ENCODE results near the gene ZNF771.

The ZNF771 gene

DNA sequence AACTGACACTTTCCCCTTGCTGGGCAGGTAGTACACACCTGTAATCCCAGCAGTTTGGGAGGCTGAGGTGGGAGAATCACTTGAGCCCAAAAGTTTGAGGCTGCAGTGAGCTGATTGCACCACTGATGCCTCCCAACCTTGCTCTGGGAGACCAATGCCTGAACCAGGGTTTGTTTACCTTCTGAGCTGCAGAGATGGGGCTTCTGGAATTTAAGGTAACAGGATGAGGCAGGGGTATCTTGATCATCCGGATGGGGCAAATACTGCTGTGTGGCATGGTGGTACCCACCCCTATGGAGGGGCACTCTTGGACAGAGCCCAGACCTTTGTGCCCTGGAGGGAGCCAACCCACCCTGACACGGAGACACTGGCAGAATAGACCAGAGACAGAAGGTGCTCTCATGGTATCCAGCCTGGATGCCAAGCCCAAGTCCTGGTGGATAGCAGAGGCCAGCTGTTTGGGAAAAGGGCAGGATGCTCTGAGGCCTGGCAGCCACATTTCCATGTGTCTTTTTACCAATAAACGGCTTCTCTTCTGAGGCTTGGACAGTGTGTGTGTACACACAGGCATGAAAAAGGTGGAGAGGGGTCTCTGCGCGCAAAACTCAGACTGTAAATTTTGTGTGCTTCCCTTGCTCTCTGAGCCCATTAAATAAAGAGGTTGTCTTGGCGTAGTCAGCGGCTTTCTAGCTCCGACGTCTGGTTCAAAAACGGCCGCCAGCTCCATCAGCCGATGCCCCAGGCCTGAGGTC is 7.8 kb upstream of the ZNF771 start:
- no peak for DNase-seq

DNA sequence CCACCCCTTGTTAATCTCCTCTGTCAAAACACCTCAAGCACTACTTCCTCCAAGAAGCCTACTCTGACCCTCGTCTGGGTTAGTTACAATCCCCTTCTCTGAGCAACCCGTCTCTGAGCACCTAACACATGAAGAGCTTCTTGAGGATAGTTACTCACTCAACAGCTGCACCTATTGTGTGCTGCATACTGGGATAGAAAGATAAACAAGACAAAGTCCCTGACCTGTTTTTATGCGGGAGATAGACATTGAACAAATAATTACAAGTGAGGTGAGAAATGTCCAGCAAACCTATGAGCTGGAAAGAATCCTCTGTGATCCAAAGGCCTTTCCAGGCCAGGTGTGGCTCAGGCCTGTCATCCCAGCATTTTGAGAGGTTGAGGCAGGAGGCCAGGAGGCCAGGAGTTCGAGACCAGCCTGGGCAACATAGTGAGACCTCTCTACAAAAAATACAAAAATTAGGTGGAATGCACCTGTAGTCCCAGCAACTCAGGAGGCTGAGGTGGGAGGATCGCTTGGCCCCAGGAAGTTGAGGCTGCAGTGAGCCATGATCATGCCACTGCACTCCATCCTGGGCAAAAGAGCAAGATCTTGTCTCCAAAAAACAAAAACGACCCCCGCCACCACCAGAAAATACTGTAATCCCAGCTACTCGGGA is 5.5 kb upstream of the ZNF771 start:
- DNase-seq: peak; percentile 71

DNA sequence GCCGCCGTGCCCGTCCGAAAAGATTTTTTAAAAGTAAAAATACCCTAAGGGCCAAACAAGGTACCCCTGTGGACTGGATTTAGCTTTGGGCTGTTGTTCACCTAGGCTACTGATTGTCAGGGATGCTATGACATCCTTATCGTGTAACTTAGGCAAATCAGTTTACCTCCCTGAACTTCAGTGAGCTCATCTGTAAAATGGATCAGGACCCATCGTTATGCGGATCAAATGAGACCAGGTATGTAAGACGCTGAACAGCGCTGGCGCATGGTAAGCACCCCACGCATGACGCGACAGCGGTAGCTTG is 658 bp upstream of the ZNF771 start:
- no peak for DNase-seq

DNA sequence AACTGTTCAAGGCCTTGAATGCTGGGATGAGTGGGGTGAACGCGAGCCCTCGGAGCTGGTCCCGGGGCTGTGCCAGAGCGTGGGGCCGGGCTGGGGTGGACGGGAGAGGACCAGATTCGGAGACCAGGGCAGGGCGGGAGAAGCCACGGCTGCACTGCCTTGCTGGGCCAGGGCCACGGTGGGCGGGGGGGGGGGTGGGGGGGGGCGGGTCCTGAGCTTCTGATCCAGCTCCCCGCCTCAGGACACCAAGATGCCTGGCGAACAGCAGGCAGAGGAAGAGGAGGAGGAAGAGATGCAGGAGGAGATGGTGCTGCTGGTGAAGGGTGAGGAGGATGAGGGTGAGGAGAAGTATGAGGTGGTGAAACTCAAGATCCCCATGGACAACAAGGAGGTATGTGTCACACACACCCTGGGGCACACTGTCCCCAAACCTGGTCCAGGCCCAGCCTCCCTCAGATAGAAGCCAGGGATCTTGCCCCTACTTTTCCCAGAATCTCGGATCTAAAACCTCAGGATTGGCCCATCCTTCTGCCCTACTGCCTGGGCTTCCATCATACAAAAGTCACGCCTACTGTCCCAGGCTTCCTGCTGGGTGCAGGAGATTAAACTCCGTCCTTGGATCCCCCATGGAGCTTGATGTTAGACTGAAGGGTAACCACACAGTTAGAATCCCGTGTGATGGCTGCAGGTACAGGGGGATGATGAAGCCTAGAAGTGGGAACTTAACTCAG is 563 bp downstream of the ZNF771 start:
- DNase-seq: no peak

DNA sequence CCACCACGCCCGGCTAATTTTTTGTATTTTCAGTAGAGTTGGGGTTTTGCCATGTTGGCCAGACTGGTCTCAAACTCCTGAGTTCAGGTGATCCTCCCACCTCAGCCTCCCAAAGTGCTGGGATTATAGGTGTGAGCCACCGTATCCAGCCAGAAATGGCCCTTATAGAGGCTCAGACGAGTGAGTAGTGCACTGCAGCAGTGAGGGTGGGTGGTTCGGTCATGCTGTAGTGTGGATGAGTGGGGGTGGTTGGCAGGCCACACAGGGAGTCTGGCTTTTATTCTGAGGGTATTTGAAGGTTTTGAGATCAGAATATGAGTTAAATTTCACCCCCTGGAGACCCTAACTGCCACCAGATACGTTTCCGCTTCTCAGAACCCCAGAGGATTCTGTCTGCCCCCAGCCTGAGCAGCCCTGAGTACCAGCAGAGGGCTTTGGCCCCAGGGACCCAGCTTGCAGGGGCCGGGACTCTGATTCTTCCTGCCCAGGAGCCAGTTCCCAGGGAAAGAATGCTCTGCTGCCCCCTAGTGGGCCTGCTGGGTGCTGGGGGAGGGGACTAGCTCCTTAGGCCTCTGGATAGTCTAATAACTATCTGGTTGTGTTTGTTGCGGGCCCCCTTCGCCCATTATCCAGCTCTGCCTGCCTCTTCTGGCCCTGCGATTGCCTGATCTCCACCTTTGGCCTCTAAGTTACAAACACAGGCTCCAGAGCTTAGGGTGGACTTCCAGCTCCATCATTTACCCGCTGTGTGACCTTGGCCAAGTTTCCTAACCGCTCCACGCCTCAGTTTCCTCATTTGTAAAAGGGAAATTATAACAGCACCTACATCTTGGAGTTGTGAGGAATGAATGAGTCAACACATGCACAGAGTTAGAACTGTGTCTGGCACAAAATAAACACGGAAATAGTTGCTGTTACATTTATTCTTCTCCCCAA is 2.0 kb downstream of the ZNF771 start:
- DNase-seq: peak; percentile 58

DNA sequence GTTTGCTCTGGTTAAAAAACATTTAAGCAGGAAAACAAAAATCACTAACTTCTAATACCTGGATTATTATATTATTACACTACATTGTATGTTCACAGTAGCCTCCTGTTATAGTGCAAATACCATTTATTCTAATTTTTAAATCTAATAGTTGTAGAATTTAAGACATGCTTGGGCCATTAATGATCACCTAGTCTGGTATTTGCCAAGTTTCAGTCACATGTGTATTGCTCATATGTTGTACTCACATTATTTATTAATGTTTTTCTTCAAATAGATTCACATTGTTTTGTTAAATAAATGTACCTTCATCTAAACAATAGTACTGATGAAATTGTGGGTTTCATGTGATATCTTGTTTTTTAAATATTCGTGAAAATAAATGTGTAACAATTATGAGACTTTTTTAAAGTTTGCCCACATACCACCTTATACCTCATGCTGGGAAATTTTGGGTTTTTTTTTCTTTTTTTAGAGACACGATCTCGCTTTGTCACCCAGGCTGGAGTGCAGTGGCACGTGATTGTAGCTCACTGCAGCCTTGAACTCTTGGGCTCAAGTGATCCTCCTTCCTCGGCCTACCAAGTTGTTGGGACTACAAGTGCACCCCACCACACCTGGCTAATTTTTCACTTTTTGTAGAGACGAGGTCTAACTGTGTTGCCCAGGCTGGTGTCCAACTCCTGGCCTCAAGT is 5.9 kb downstream of the ZNF771 start:
- no peak for DNase-seq

DNA sequence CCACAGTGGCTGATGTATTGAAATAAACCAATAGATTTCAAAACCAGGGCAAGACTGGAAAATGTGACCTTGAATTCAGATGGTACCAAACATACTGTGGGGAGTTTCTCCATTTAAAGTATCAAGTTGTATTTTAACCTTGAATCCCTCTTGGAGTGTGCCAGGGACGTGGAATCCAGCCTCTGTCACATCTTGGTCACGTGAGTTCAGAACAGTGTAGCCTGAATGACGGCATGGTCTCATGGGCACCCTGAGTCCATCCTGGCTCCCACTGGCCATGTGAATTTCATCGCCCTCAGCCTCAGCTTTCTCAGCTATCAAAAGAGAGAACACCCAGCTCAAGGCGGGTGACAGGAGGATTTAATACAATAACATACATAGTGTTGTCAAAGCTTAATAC is 6.8 kb downstream of the ZNF771 start:
- no peak for DNase-seq

DNA sequence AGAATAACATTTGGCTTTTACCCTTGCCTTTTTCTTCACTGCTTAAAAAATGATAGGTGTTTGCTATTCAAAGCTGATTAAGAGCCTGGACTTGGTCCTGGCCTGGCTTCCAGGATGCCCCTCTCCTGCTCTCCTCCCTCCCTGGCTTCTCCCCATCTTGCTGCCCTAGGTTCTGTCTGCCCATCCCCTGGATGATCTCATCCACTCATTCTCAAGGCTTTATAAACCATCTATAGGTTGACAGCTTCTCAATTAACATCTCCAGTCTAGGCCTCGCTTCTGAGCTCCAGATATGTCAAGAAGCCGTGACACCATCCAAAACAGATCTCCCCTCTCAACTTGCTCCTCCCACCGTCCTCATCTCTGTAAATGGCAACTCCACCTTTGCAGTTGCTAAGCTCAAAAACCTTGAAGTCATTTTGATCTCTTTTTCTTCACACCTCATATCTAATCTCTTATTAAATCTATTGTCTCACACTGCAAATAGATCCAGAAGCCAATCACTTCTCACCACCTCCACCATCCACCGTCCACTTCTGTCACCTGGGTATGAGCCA is 8.7 kb downstream of the ZNF771 start:
- DNase-seq: no peak

DNA sequence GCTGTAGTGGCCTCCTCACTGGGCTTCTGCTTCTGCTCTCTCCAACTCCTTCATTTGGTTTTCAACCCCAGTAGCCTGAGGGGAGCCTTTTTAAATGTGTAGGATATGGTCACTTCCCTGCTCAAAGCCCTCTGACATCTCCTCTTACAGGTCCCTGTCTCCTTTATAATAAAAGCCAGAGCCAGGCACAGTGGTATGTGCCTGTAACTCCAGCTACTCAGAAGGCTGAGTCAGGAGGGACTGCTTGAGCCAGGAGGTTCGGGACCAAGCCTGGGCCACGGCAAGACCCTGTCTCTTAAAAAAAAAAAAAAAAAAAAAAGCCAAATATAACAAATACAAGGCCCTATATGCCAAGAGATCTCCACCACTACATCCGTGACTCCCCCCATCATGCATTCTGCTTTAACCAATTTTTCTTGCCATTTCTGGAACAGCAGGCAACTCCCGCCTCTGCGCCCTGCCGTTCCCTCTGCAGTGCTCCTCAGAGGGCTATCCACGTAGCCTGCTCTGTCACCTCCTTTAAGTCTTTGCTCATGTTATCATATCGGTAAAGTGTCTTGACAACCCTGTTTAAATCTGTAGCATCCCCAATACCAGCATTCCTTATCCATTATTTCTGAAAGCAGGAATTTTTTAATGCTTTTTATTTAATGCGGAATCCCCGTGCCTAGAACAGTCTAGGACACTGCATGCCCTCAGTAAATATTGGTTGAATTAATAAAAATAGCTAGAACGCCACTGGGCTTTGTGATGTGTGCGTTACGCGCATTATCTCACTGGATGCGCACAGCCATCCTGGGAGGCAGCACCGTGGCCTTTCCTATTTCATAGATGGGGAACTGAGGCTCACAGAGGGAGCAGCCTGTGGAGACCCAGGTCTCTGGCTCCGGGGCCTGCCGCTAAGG is 9.5 kb downstream of the ZNF771 start:
- no peak for DNase-seq

DNA sequence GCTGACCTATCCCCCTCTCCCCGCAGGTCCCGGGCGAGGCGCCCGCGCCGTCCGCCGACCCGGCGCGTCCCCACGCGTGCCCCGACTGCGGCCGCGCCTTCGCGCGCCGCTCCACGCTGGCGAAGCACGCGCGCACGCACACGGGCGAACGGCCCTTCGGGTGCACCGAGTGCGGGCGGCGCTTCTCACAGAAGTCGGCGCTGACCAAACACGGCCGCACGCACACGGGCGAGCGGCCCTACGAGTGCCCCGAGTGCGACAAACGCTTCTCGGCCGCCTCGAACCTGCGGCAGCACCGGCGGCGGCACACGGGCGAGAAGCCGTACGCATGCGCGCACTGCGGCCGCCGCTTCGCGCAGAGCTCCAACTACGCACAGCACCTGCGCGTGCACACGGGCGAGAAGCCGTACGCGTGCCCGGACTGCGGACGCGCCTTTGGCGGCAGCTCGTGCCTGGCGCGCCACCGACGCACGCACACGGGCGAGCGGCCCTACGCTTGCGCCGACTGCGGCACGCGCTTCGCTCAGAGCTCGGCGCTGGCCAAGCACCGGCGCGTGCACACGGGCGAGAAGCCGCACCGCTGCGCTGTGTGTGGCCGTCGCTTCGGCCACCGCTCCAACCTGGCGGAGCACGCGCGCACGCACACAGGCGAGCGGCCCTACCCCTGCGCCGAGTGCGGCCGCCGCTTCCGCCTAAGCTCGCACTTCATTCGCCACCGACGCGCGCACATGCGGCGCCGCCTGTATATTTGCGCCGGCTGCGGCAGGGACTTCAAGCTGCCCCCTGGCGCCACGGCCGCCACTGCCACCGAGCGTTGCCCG is 10.3 kb downstream of the ZNF771 start:
- peak; percentile 97 for DNase-seq

DNA sequence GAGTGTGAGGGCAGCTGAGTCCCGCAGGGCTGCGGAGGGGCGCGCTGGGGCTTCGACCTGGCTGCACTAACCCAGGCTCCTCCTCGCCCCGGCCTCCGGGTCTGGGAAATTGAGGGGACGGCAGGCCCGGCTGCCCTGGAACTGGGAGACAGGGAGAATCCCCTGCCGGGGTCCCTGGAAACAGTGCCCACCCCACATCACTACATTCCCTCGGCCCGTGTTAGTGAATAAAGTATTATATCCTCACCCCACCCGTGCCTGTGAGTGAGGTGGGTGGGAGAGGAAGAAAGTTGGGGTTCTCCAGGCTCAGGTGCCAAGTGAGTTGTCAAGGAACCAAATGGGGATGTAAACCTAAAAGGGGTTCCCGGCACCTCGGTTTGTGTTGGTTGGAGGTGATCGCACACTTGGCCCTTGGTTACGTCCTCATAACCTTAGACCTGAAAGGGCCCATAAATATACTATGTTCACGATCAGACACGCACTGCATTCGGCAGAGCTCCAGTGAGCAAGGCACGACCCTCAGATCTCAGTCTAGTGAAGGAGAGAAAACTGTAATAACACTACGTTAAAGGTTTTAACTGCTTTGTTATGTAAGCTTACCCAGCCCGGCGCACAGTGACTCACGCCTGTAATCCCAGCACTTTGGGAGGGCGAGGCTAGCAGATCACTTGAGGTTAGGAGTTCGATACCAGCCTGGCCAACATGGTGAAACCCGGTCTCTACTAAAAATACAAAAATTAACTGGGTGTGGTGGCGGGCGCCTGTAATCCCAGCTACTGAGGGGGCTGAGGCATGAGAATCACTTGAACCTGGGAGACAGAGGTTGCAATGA is 11.2 kb downstream of the ZNF771 start:
- DNase-seq: no peak

DNA sequence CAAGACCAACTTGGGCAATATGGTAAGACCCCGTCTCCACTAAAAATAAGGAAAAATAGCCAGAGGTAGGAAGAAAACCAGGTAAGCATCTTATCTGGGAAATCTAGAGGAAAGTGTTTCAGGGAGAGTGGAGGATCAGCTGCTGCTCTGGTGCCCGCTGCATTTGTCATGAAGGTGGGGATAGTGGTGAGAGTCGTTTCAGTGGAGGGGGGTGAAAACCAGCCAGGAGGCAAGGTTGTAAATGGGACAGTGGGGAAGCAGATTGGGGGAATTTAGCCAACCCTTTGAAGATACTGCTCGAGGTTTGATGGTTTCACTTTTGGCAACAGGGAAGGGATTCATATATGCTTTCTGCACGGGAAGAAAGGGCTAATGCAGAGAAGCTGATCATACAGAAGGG is 13.6 kb downstream of the ZNF771 start:
- no peak for DNase-seq

DNA sequence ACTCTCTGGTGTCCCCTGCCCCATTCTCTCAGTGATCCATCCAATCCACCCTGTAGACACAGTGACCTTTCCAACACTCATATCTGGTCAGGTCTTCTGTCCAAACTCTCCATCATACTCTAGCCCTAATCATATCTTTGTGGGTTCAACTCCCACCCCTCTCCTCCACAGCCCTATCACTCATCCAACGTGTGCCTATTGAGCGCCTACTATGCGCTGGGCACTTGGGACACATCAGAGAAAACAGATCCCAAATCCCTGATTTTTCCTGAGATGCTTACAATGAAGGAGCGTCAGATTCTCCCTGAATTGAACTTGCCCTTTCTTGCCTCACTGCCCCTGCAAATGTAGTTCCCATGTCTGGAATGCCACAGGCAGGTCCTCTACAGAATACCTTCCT is 20.6 kb downstream of the ZNF771 start:
- DNase-seq: no peak

DNA sequence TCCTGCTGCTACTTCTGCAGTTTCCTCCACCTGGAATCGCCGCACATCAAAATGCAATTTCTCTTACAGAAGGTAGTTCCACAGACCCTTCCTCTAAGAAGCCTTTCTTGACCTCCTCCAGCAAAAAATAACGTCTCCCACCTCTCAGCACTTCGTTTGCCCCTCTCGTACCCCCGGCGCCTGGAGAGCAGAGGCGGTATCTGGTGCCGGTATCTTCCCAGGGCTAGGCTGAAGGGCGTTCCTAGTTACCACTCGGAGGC is 21.9 kb downstream of the ZNF771 start:
- DNase-seq: peak; percentile 61

DNA sequence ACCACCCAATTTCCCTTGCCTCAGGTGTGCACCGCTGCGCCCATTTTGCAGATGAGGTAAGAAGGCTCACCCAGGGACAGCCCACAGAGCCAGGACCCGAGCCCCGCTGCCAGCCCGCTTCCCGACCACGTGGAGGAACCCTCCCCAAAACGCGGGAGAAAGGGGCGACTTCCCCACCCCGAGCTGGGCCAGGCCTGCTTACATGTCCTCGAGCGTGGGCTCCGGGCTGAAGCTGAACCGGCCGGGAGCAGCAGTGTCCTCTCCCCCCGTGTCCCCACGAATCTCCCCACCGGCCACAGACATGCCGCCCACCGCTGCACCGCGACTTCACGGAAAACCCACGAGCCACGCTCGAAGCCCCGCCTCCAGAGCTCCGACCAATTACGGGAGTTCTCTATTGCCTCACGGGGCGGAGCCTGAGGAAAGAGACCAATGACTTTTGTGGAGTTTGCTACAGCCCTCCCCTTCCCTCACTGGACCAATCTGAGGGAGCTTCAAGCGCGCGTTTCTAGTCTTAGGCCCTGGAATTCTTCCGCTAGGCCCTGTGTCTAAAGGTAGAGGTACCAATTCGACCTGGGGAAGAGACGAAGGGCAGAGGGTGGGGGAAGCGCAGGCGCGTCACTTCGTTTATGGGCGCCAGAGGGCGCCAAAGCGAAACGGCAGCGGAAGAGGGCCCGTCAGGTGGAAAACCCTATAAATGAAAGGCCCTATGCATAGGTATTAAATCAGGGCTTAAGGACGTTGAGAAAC is 22.4 kb downstream of the ZNF771 start, which contains the start of gene DCTPP1:
Gene DCTPP1, minus strand, starts transcription at position 353 of the 750 bp plus-strand sequence. Its CDS starts 50 bp downstream, at position 303.
- peak; percentile 99 for DNase-seq

DNA sequence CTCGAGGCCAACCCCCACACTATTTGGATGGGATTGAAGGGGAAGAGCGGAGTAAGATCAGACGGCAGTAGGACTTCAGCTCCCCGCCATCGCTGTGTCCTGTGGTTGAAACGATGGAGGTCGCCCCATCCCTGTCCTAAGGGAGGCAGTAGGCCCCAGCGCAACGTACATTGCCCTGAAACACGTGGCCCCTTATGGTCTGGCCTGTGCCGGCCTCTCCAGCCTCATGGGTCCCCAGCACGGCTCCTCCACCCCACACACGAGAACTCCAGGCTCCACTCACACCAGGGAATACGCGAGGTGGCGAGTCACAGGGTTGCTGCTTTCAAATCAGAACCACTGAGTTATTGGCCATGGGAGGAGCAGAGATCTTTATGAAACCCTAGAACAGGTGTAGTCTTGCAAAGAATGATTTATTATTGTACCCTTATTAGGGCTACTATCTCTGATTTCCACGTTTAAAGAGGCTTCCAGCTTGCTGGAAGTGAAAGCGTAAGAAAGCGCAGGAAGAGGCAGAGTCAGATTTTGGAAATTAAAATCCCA is 23.1 kb downstream of the ZNF771 start:
- DNase-seq: no peak

DNA sequence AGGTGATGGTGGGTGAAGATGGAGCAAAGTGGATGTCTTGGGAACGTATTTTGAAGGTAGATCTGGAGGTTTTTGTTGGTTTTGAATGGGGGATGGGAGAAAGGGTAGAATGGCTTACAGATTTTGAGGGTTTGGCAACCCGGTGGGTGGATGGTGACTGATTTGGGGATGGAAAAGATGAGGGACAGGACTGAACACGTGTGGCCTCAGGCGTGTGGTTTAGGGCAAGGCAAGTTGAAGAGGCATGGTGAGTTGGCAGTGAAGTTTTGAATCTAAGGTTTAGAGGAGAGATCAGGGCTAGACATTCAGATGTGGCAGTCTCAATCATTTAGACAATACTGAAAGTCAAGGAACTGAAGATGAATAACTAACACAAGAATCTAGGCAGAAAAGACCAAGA is 27.4 kb downstream of the ZNF771 start:
- no peak for DNase-seq

DNA sequence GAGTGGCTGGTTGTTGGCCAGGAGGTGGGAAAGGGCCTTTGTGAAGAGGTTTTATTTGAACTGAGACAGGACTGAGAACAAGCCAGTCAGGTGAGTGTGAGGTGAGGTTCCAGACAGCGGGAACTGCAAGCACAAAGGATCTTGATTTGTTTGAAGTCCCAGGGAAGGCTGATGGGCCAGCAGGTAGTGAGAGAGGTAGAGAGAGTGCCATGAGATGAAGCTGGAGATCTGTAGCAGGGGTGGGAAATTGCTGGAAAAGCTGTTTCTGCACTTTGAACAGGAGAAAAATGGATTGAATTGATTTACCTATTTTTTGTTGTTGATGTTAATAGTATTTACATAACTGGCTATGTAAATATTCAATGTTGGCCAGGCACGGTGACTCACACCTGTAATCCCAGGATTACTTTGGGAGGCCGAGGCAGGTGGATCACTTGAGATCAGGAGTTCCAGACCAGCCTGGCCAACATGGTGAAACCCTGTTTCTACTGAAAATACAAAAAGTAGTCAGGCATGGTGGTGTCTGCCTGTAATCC is 30.2 kb downstream of the ZNF771 start:
- peak; percentile 87 for DNase-seq

All from NCI-H510A (cell line).